PC-9 (cell line): ENCODE results near the gene CNGA2. TPM values are rescaled to one million over a fixed set of nuclear protein-coding genes. Genes with fewer than 3 reads are reported as not detected.

Experiments
- BruUV-seq: library from RNA; stranded (reverse); fragments of 400-500 nt; replicated peaks from 2 replicates; lab custom pipeline; 2021; lab: Mats Ljungman, UMichigan
- CTCF ChIA-PET: fragments of 300-600 bp; sonication (Branson Sonifier 250); formaldehyde crosslinking; loops from one replicate; lab custom pipeline; 2022; ENCODE audit warnings: antibody characterized with exemption; lab: Charles Lee
- POLR2A ChIA-PET: fragments of 300-600 bp; sonication (Branson Sonifier 250); formaldehyde crosslinking; loops from one replicate; lab custom pipeline; 2022; ENCODE audit warnings: antibody characterized with exemption; ENCODE audit not compliant: unreplicated experiment; lab: Charles Lee
- DNase-seq, 2 experiments: peaks; one replicate each; pipeline versions ENCODE4 v3.0.0 to v3.0.0-alpha.2; 2015 to 2022; ENCODE audit warnings: mixed read lengths in 1 of 2
- H2AFZ ChIP-seq: fragments of 200-600 bp; sonication (generic); 2 replicates; pipeline ENCODE4 v1.8.1; 2017; ENCODE audit warnings: antibody characterized with exemption
- H3F3A ChIP-seq: fragments of 200-600 bp; sonication (generic); 2 replicates; pipeline ENCODE4 v1.8.1; 2017; ENCODE audit warnings: antibody characterized with exemption, mild to moderate bottlenecking, low read depth; ENCODE audit not compliant: insufficient read depth
- H3K27ac ChIP-seq: fragments of 200-600 bp; sonication (generic); 2 replicates; pipeline ENCODE4 v1.6.1; 2016; ENCODE audit warnings: mixed run types
- H3K27me3 ChIP-seq: fragments of 200-600 bp; sonication (generic); 2 replicates; pipeline ENCODE4 v1.6.1; 2016; ENCODE audit warnings: low read depth, mixed run types; ENCODE audit not compliant: insufficient read depth
- H3K36me3 ChIP-seq: fragments of 200-600 bp; sonication (generic); 2 replicates; pipeline ENCODE4 v1.6.1; 2016; ENCODE audit warnings: low read depth, mixed run types
- H3K4me1 ChIP-seq: fragments of 200-600 bp; sonication (generic); replicated peaks from 2 replicates; pipeline ENCODE4 v1.6.1; 2016; ENCODE audit warnings: mixed run types; ENCODE audit not compliant: insufficient read depth
- H3K4me2 ChIP-seq: fragments of 200-600 bp; sonication (generic); 2 replicates; pipeline ENCODE4 v1.6.1; 2017; ENCODE audit warnings: mixed run types
- H3K4me3 ChIP-seq: fragments of 200-600 bp; sonication (generic); 2 replicates; pipeline ENCODE4 v1.6.1; 2016; ENCODE audit warnings: mixed run types
- H3K79me2 ChIP-seq: fragments of 200-600 bp; sonication (generic); 2 replicates; pipeline ENCODE4 v1.6.1; 2017; ENCODE audit warnings: low read depth, mixed run types
- H3K9me2 ChIP-seq: fragments of 200-600 bp; sonication (generic); 2 replicates; pipeline ENCODE4 v1.8.1; 2017; ENCODE audit warnings: mild to moderate bottlenecking; ENCODE audit not compliant: insufficient read depth
- H3K9me3 ChIP-seq: fragments of 200-600 bp; sonication (generic); 2 replicates; pipeline ENCODE4 v1.8.1; 2016; ENCODE audit warnings: low read depth; ENCODE audit not compliant: insufficient read depth
- H4K20me1 ChIP-seq: fragments of 200-600 bp; sonication (generic); 2 replicates; pipeline ENCODE4 v1.8.1; 2017; ENCODE audit not compliant: insufficient read depth
- CTCF ChIP-seq: fragments of 200-600 bp; sonication (generic); conservative IDR thresholded peaks from 2 replicates; pipeline ENCODE4 v1.6.1; 2017; ENCODE audit warnings: mixed run types, antibody characterized with exemption, mild to moderate bottlenecking, moderate library complexity
- EZH2 ChIP-seq: fragments of 200-600 bp; sonication (generic); IDR thresholded peaks from 2 replicates; pipeline ENCODE4 v1.8.0; 2017; ENCODE audit warnings: antibody characterized with exemption, low read depth
- intact Hi-C: fragments of 100-400 bp; cut with micrococcal nuclease; formaldehyde crosslinking; loops from one replicate; pipeline ENCODE4 v1.10.0; 2022; ENCODE audit not compliant: unreplicated experiment
- total RNA-seq: library from RNA; stranded (reverse); gene quantifications from 2 replicates; pipeline ENCODE4 v1.2.3, GENCODE V29; 2021

Gene CNGA2
- total RNA-seq, 1 experiment from 2014 or later: not detected

- H3K27me3 ChIP-seq: no peaks in the 10 kb centered on the region
- no peak for DNase-seq
- no peaks in the 10 kb centered on the region for H3K36me3 ChIP-seq
- peaks cover 46% of the 10 kb centered on the region for H3F3A ChIP-seq
- no peak for TF ChIP-seq EZH2
- no peak for TF ChIP-seq CTCF
- intact Hi-C loops: no loop called here
- no peak overlapping the region for H3K4me2 ChIP-seq
- ChIA-PET POLR2A (no interaction called here), CTCF (interaction anchor here (0.6 kb wide), 1 partner anchor 315 kb away, joined by 3 read pairs; no protein-coding TSS in a partner anchor)
- no peaks in the 10 kb centered on the region for H4K20me1 ChIP-seq
- H3K4me1 ChIP-seq: peaks cover 62% of the 10 kb centered on the region
- H3K9me3 ChIP-seq: peaks cover 12% of the 10 kb centered on the region; the same call in 1 of the 2 replicates
- H3K27ac ChIP-seq: no peak overlapping the region
- no TSS peak for BruUV-seq
- H3K79me2 ChIP-seq: no peaks in the 10 kb centered on the region
- no peaks in the 10 kb centered on the region for H3K9me2 ChIP-seq
- no peak overlapping the region for H3K4me3 ChIP-seq
- H2AFZ ChIP-seq: no peak overlapping the region
Measured at GRCh38 chrX:151791961-151792360, 57.4 kb downstream of the CNGA2 start.

- Histone ChIP-seq H3F3A (peaks cover 51% of the 10 kb centered on the region), H3K79me2 (no peaks in the 10 kb centered on the region), H3K9me3 (peaks cover 6% of the 10 kb centered on the region; the same call in 1 of the 2 replicates), H3K4me3 (no peak overlapping the region), H3K36me3 (no peaks in the 10 kb centered on the region), H3K4me2 (no peak overlapping the region), H3K9me2 (no peaks in the 10 kb centered on the region), H4K20me1 (no peaks in the 10 kb centered on the region), H2AFZ (no peak overlapping the region), H3K4me1 (peaks cover 67% of the 10 kb centered on the region), H3K27me3 (no peaks in the 10 kb centered on the region), H3K27ac (no peak overlapping the region)
- CTCF ChIA-PET: interaction anchor here (0.6 kb wide), 1 partner anchor 315 kb away, joined by 3 read pairs; no protein-coding TSS in a partner anchor
- no peak for TF ChIP-seq CTCF
- no peak for TF ChIP-seq EZH2
- intact Hi-C loops: no loop called here
- no TSS peak for BruUV-seq
- POLR2A ChIA-PET: no interaction called here
- no peak for DNase-seq
Measured at GRCh38 chrX:151792505-151792904, 58.0 kb downstream of the CNGA2 start.

DNA sequence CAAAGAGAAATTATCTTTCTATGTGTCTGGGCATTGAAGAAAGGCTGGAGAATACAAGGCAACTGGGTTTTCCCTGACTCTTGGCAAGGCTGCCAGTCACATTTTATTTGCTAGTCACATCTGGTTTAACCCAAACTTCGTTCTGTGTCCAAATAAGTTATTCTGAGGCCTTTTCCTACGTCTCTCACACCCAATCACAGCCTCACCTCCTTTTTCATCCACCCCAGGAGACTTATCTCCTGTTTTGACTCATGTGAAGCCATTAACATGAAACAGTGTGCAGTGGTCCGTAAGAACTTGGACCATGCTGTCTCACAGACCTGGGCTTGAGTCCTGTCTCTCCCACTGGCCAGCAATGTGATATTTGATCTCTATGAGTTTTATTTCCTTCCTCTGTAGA, 59.3 kb downstream of the CNGA2 start:
- Histone ChIP-seq H3F3A (peaks cover 46% of the 10 kb centered on the region), H4K20me1 (no peaks in the 10 kb centered on the region), H3K9me3 (no peaks in the 10 kb centered on the region), H3K4me2 (no peak overlapping the region), H3K27me3 (no peaks in the 10 kb centered on the region), H3K9me2 (no peaks in the 10 kb centered on the region), H3K27ac (no peak overlapping the region), H3K36me3 (no peaks in the 10 kb centered on the region), H2AFZ (no peak overlapping the region), H3K79me2 (no peaks in the 10 kb centered on the region), H3K4me1 (peaks cover 72% of the 10 kb centered on the region), H3K4me3 (no peak overlapping the region)
- no peak for TF ChIP-seq CTCF
- ChIA-PET CTCF (no interaction called here), POLR2A (no interaction called here)
- no peak for DNase-seq
- no TSS peak for BruUV-seq
- intact Hi-C loops: no loop called here

Other genes with a start within 250 kb of the CNGA2 start
- gene PASD1, start 171.1 kb upstream of the CNGA2 start, total RNA-seq: not detected in 2 replicates
- gene PRRG3, start 39.3 kb upstream of the CNGA2 start, total RNA-seq: not detected in 2 replicates
- gene FATE1, start 18.7 kb upstream of the CNGA2 start, total RNA-seq: not detected in 2 replicates
- gene MAGEA4, start 178.1 kb downstream of the CNGA2 start, total RNA-seq: not detected in 2 replicates
- gene GABRE, start 239.9 kb downstream of the CNGA2 start, total RNA-seq: 22.1 and 24.5 TPM in 2 replicates